Esophagus squamous epithelium (tissue), 4 donors: ENCODE results near the gene LDLRAD3.

Experiments used
- POLR2A ChIP-seq, 4 donors: fragments of 450-650 bp; IDR thresholded peaks; one replicate each; pipeline ENCODE4 v1.6.1; 2017; ENCODE audit warnings: antibody characterized with exemption in 4 of 4, mild to moderate bottlenecking in 4 of 4, moderate library complexity in 3 of 4
- TF ChIP-seq, protein P1 (sequence below), 6 experiments: fragments of 450-650 bp in 4 of 6; fragments of 200-600 bp in 2 of 6; sonication (generic) in 2 of 6; IDR thresholded peaks; one replicate each; pipeline ENCODE4 v1.5.1; 2016 to 2019; ENCODE audit warnings: antibody characterized with exemption in 6 of 6, mild to moderate bottlenecking in 4 of 6, moderate library complexity in 4 of 6

DNA sequence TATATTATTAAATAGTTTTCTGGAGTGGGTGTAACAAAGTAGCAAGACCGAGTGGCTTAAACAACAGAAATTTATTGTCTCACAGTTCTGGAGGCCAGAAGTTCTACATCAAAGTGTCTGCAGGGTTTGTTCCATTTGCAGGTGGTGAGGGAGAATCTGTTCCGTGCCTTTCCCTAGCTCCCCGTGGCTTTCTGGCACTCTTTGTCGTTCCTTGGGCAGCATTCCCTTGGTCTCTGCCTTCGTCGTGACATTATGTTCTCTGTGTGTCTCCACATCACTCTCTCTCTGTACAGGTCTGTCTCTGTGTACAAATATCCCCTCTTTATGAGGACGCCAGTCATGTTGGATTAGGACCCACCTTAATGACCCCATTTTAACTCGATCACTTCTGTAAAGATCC, 38.2 kb downstream of the LDLRAD3 start:
- TF ChIP-seq, protein P1, sequence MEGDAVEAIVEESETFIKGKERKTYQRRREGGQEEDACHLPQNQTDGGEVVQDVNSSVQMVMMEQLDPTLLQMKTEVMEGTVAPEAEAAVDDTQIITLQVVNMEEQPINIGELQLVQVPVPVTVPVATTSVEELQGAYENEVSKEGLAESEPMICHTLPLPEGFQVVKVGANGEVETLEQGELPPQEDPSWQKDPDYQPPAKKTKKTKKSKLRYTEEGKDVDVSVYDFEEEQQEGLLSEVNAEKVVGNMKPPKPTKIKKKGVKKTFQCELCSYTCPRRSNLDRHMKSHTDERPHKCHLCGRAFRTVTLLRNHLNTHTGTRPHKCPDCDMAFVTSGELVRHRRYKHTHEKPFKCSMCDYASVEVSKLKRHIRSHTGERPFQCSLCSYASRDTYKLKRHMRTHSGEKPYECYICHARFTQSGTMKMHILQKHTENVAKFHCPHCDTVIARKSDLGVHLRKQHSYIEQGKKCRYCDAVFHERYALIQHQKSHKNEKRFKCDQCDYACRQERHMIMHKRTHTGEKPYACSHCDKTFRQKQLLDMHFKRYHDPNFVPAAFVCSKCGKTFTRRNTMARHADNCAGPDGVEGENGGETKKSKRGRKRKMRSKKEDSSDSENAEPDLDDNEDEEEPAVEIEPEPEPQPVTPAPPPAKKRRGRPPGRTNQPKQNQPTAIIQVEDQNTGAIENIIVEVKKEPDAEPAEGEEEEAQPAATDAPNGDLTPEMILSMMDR (IDR thresholded peaks at IDR 0.05): no peak
- no peak for TF ChIP-seq POLR2A (IDR thresholded peaks at IDR 0.05)
